PC-3 (cell line): ENCODE results near the gene SPRYD4.

Experiments
- CTCF ChIP-seq: fragments of 300-600 bp; sonication (generic); conservative IDR thresholded peaks from 2 replicates; pipeline ENCODE4 v1.5.1; 2017; ENCODE audit warnings: antibody characterized with exemption, low read depth, mild to moderate bottlenecking, low read length
- EZH2 ChIP-seq: fragments of 300-600 bp; sonication (generic); IDR thresholded peaks from one replicate; pipeline ENCODE4 v1.6.1; 2017; ENCODE audit warnings: antibody characterized with exemption, mild to moderate bottlenecking, low read length; ENCODE audit not compliant: unreplicated experiment
- EZH2phosphoT487 ChIP-seq: fragments of 300-600 bp; sonication (generic); IDR thresholded peaks from 2 replicates; pipeline ENCODE4 v1.6.1; 2018; ENCODE audit warnings: mild to moderate bottlenecking, antibody characterized with exemption, low read length, borderline replicate concordance

- no peak for TF ChIP-seq CTCF
- no peak for TF ChIP-seq EZH2
- no peak for TF ChIP-seq EZH2phosphoT487
Measured at GRCh38 chr12:56474389-56474788, 6.0 kb downstream of the SPRYD4 start.
